GM06990 (cell line): ENCODE measurements around the gene SEC22A.

ENCODE experiments used
- DNase-seq: peaks from one replicate; pipeline ENCODE4 v3.0.0-alpha.2; 2011; ENCODE audit not compliant: insufficient read length; ENCODE audit errors: extremely low read depth
- H3K27me3 ChIP-seq: replicated peaks from 2 replicates; pipeline ENCODE4 v1.6.0; 2011; ENCODE audit warnings: low read length; ENCODE audit not compliant: control insufficient read depth, insufficient read depth
- H3K36me3 ChIP-seq: 2 replicates; pipeline ENCODE4 v1.5.1; 2011; ENCODE audit warnings: low read length; ENCODE audit not compliant: control insufficient read depth, insufficient read depth
- H3K4me3 ChIP-seq: replicated peaks from 2 replicates; pipeline ENCODE4 v1.5.1; 2011; ENCODE audit warnings: low read depth, mild to moderate bottlenecking, control low read depth, low read length
- TF ChIP-seq, protein P1 (sequence below): IDR thresholded peaks from 2 replicates; pipeline ENCODE4 v1.5.1; 2011; ENCODE audit warnings: low read length, control low read depth, mild to moderate bottlenecking, inconsistent platforms; ENCODE audit not compliant: insufficient read depth, poor library complexity, severe bottlenecking

The SEC22A gene

DNA sequence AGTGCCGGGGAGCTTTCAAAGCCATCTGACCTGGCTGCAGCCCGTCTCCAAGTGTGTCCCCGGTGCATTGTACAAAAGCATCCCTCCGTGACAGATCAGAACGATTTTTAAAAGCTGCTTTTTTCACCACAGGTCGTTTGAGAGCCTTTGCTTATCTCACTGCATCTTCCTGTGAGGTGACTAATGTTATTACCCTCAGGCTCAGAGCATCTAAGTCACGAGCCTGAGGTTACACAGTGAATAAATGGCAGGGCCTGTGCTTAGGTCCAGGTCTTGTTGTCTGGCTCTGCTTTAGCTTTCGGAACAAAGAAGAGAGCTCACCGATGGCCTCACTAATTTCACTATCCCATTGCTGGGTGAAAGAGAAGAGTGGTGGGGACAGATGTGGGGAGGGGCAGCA is 83.3 kb downstream of the SEC22A start:
- no peaks in the 10 kb centered on the region for H3K36me3 ChIP-seq
- H3K27me3 ChIP-seq, result no peaks in the 10 kb centered on the region; the same call in 1 of the 2 replicates
- TF ChIP-seq, protein P1, sequence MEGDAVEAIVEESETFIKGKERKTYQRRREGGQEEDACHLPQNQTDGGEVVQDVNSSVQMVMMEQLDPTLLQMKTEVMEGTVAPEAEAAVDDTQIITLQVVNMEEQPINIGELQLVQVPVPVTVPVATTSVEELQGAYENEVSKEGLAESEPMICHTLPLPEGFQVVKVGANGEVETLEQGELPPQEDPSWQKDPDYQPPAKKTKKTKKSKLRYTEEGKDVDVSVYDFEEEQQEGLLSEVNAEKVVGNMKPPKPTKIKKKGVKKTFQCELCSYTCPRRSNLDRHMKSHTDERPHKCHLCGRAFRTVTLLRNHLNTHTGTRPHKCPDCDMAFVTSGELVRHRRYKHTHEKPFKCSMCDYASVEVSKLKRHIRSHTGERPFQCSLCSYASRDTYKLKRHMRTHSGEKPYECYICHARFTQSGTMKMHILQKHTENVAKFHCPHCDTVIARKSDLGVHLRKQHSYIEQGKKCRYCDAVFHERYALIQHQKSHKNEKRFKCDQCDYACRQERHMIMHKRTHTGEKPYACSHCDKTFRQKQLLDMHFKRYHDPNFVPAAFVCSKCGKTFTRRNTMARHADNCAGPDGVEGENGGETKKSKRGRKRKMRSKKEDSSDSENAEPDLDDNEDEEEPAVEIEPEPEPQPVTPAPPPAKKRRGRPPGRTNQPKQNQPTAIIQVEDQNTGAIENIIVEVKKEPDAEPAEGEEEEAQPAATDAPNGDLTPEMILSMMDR, result no peak
- no peak overlapping the region for H3K4me3 ChIP-seq
- DNase-seq, result no peak

DNA sequence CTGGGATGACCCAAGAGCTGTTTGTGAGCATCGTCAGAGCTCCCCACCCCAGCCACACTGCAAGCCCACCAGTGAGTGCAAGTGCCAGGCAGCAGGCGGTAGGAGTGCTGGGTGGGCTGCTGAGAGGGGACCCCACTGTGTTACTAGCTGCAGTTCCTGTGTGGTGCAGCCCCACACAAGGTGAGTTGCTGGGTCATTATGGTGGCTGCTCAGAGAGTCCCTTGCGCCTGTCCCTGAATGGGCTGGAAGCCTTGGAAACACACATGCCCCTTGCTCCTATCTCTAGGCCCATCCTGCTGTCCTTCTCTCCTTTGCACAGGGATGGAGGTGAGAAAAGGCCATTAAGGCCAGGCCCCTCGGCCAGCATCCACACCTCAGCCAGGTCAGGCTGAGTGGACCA is 83.7 kb downstream of the SEC22A start:
- H3K4me3 ChIP-seq, result no peak overlapping the region
- TF ChIP-seq, protein P1, result no peak
- H3K27me3 ChIP-seq, result no peaks in the 10 kb centered on the region; the same call in 1 of the 2 replicates
- no peaks in the 10 kb centered on the region for H3K36me3 ChIP-seq
- DNase-seq, result no peak

- Histone ChIP-seq H3K4me3 (no peak overlapping the region), H3K36me3 (no peaks in the 10 kb centered on the region), H3K27me3 (no peaks in the 10 kb centered on the region; the same call in 1 of the 2 replicates)
- DNase-seq, result no peak
- TF ChIP-seq, protein P1, result no peak
Observed at GRCh38 chr3:123285931-123286307, 84.2 kb downstream of the SEC22A start.

DNA sequence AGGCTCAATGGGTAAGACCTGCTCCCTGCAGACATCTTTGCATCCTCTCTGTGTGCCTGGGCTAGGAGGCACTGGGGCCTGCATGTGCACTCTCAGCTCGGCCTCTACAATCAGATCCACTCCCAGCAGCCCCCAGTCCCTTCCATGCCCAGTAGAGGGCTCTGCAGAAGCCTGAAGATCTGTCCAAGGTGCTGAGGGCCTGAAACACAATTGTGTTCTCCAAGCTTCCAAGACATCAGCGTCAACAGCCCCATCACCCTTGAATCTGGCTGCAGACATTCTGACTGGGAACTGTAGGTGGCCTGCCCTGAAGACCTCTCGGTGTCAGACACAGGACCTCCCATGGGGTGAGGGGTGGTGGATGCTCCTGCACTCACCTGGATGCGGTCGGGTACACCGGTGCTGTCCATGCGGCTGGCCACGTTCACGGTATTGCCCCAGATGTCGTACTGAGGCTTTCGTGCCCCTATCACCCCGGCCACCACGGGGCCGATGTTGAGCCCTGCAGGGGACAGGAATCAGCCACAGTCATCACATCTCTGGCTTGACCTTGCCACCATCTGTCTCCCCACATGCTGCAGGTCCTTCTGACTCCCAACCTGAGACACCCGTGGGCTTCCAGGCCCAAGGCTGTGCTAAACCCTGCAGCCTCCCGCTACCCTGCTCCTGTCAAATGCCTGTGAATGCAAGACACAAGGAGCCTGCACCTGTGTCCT is 84.7 kb downstream of the SEC22A start:
- TF ChIP-seq, protein P1, result peak; percentile 91
- no peak for DNase-seq
- no peak overlapping the region for H3K4me3 ChIP-seq
- H3K36me3 ChIP-seq, result no peaks in the 10 kb centered on the region
- no peaks in the 10 kb centered on the region; the same call in 1 of the 2 replicates for H3K27me3 ChIP-seq

- Histone ChIP-seq H3K36me3 (no peaks in the 10 kb centered on the region), H3K4me3 (no peak overlapping the region), H3K27me3 (no peaks in the 10 kb centered on the region; the same call in none of the 2 replicates)
- TF ChIP-seq, protein P1, result no peak
- no peak for DNase-seq
Observed at GRCh38 chr3:123287051-123287961, 85.6 kb downstream of the SEC22A start.
